ENCODE measurements around the gene SLC5A8.
"Not testable (repeated sequence)": the region's sequence is repeated elsewhere in the genome, so short reads cannot be mapped to it uniquely, and the experiment has no call there.

SLC5A8 gene

DNA sequence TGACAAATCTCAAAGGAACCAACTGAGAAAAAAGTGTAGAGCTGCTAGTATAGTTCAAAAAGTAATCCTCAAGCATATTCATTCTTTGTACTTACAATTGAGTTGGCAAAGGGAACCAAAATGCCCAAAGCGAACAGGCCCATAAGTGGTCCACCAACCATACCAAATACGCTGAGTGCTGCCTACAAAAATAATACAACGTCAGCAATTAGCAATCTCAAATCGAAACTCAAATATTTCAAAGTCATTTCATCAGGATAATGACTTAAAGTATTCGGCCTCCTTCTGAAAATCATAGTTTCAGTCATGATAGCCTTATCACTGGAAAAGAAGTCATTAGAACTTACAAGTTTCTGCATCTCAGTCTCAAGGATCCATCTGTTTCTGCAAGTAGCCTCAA, 42.0 kb downstream of the SLC5A8 start:
- H3K27me3 ChIP-seq (ENCODE audit: control insufficient read depth, low read length): no peaks in the 10 kb centered on the region; the same call in 1 of the 2 replicates
- no peaks in the 10 kb centered on the region for H3K79me2 ChIP-seq (ENCODE audit: control insufficient read depth, low read length)
- H3F3A ChIP-seq (ENCODE audit: control insufficient read depth, insufficient read depth): no peaks in the 10 kb centered on the region
- H3K36me3 ChIP-seq (ENCODE audit: control insufficient read depth, low read length): no peaks in the 10 kb centered on the region
- H3K27ac ChIP-seq (ENCODE audit: low read depth, low read length): no peak overlapping the region
- H3K4me2 ChIP-seq (ENCODE audit: low read length): no peak overlapping the region
- no peaks in the 10 kb centered on the region for H4K20me1 ChIP-seq (ENCODE audit: control insufficient read depth, insufficient read depth, low read depth, low read length)
- no peaks in the 10 kb centered on the region for H3K9me3 ChIP-seq (ENCODE audit: control insufficient read depth, insufficient read depth, low read length)
- no peaks in the 10 kb centered on the region for H3K9me2 ChIP-seq (replicated peaks; ENCODE audit: control insufficient read depth, low read length)
- TF ChIP-seq CTCF (IDR thresholded peaks at IDR 0.05; ENCODE audit: low read depth, low read length, poor library complexity, severe bottlenecking) (no peak), EZH2phosphoT487 (IDR thresholded peaks at IDR 0.05; ENCODE audit: borderline replicate concordance, low read length) (no peak)
- no peak overlapping the region for H3K4me3 ChIP-seq (ENCODE audit: low read length)
- H3K4me1 ChIP-seq (ENCODE audit: control insufficient read depth, low read length): no peaks in the 10 kb centered on the region

GRCh38 chr12:101166866-101167265, 43.2 kb downstream of the SLC5A8 start:
- Histone ChIP-seq H4K20me1 (ENCODE audit: control insufficient read depth, insufficient read depth, low read depth, low read length) (no peaks in the 10 kb centered on the region), H3K79me2 (ENCODE audit: control insufficient read depth, low read length) (no peaks in the 10 kb centered on the region), H3K36me3 (ENCODE audit: control insufficient read depth, low read length) (no peaks in the 10 kb centered on the region), H3K9me2 (replicated peaks; ENCODE audit: control insufficient read depth, low read length) (no peaks in the 10 kb centered on the region), H3K9me3 (ENCODE audit: control insufficient read depth, insufficient read depth, low read length) (no peaks in the 10 kb centered on the region), H3K4me3 (ENCODE audit: low read length) (no peak overlapping the region), H3K4me1 (ENCODE audit: control insufficient read depth, low read length) (no peaks in the 10 kb centered on the region), H3K4me2 (ENCODE audit: low read length) (no peak overlapping the region), H3K27me3 (ENCODE audit: control insufficient read depth, low read length) (no peaks in the 10 kb centered on the region; the same call in 1 of the 2 replicates), H3K27ac (ENCODE audit: low read depth, low read length) (no peak overlapping the region), H3F3A (ENCODE audit: control insufficient read depth, insufficient read depth) (no peaks in the 10 kb centered on the region)
- no peak for TF ChIP-seq EZH2phosphoT487 (IDR thresholded peaks at IDR 0.05; ENCODE audit: borderline replicate concordance, low read length)
- no peak for TF ChIP-seq CTCF (IDR thresholded peaks at IDR 0.05; ENCODE audit: low read depth, low read length, poor library complexity, severe bottlenecking)

DNA sequence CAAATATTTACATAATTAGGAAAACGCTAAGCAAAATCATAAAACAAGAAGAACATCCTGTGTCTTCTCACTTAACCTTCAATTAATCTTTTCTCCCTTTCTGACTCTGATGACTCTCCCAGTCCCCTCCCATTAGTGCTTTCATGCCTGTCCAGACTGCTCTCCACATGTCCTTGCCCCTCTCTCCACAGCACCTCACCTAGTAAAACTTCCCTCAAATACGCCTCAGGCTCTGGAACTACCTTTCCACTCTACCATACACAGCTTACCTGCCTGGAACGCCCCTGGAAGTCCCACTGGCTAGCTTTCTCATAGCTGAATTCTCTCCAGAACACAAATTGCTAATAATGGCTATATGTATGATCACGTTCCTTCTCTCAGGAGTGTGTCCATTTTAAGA, 44.7 kb downstream of the SLC5A8 start:
- Histone ChIP-seq H3K79me2 (ENCODE audit: control insufficient read depth, low read length) (no peaks in the 10 kb centered on the region), H3K4me1 (ENCODE audit: control insufficient read depth, low read length) (no peaks in the 10 kb centered on the region), H3K27me3 (ENCODE audit: control insufficient read depth, low read length) (no peaks in the 10 kb centered on the region; the same call in 1 of the 2 replicates), H3K9me3 (ENCODE audit: control insufficient read depth, insufficient read depth, low read length) (no peaks in the 10 kb centered on the region), H3F3A (ENCODE audit: control insufficient read depth, insufficient read depth) (no peaks in the 10 kb centered on the region), H3K27ac (ENCODE audit: low read depth, low read length) (no peak overlapping the region), H4K20me1 (ENCODE audit: control insufficient read depth, insufficient read depth, low read depth, low read length) (no peaks in the 10 kb centered on the region), H3K4me2 (ENCODE audit: low read length) (no peak overlapping the region), H3K36me3 (ENCODE audit: control insufficient read depth, low read length) (no peaks in the 10 kb centered on the region), H3K4me3 (ENCODE audit: low read length) (no peak overlapping the region), H3K9me2 (replicated peaks; ENCODE audit: control insufficient read depth, low read length) (no peaks in the 10 kb centered on the region)
- TF ChIP-seq EZH2phosphoT487 (IDR thresholded peaks at IDR 0.05; ENCODE audit: borderline replicate concordance, low read length) (no peak), CTCF (IDR thresholded peaks at IDR 0.05; ENCODE audit: low read depth, low read length, poor library complexity, severe bottlenecking) (no peak)

DNA sequence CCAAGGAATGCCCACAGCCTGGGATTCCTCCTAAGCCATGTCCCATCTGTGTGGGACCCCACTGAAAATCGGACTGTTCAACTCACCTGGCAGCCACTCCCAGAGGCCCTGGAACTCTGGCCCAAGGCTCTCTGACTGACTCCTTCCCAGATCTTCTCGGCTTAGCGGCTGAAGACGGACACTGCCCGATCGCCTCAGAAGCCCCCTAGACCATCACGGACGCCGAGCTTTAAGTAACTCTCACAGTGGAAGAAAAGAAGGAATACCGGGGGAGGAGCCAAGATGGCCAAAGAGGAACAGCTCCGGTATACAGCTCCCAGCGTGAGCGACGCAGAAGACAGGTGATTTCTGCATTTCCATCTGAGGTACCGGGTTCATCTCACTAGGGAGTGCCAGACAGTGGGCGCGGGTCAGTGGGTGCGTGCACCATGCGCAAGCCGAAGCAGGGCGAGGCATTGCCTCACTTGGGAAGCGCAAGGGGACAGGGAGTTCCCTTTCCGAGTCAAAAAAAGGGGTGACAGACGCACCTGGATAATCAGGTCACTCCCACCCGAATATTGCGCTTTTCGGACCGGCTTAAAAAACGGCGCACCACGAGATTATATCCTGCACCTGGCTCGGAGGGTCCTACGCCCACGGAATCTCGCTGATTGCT, 64.1 kb downstream of the SLC5A8 start:
- H3K27me3 ChIP-seq (ENCODE audit: control insufficient read depth, low read length); H3K79me2 ChIP-seq (ENCODE audit: control insufficient read depth, low read length); H4K20me1 ChIP-seq (ENCODE audit: control insufficient read depth, insufficient read depth, low read depth, low read length); H3F3A ChIP-seq (ENCODE audit: control insufficient read depth, insufficient read depth); H3K4me2 ChIP-seq (ENCODE audit: low read length); H3K9me2 ChIP-seq (replicated peaks; ENCODE audit: control insufficient read depth, low read length); H3K4me1 ChIP-seq (ENCODE audit: control insufficient read depth, low read length); H3K4me3 ChIP-seq (ENCODE audit: low read length); H3K36me3 ChIP-seq (ENCODE audit: control insufficient read depth, low read length); H3K9me3 ChIP-seq (ENCODE audit: control insufficient read depth, insufficient read depth, low read length); H3K27ac ChIP-seq (ENCODE audit: low read depth, low read length): not testable (repeated sequence)

All from DOHH2 (cell line).